Fibroblast of pulmonary artery (primary cell): ENCODE results near the gene GMPPA.

ENCODE experiments used
- DNase-seq: peaks from one replicate; pipeline ENCODE4 v3.0.0-alpha.2; 2010; ENCODE audit warnings: low read depth
- H3K4me3 ChIP-seq: replicated peaks from 2 replicates; pipeline ENCODE4 v1.5.1; 2011; ENCODE audit warnings: low read depth, mild to moderate bottlenecking, control low read depth, low read length, moderate library complexity
- CTCF ChIP-seq: IDR thresholded peaks from 2 replicates; pipeline ENCODE4 v1.5.1; 2011; ENCODE audit warnings: mild to moderate bottlenecking, control low read depth, low read length, inconsistent platforms; ENCODE audit errors: missing control alignments

The GMPPA gene

GRCh38 chr2:219552382-219553167 is 53.9 kb downstream of the GMPPA start:
- peak overlapping the region; percentile 62 for H3K4me3 ChIP-seq
- DNase-seq, result peak; percentile 74
- no peak for TF ChIP-seq CTCF

- no peak for TF ChIP-seq CTCF
- H3K4me3 ChIP-seq, result peak overlapping the region; percentile 62
- no peak for DNase-seq
Observed at GRCh38 chr2:219553168-219553417, 54.4 kb downstream of the GMPPA start.

GRCh38 chr2:219553463-219553963 is 54.8 kb downstream of the GMPPA start:
- TF ChIP-seq CTCF, result no peak
- H3K4me3 ChIP-seq, result no peak overlapping the region
- DNase-seq, result no peak

- DNase-seq, result no peak
- H3K4me3 ChIP-seq, result no peak overlapping the region
- TF ChIP-seq CTCF, result no peak
Observed at GRCh38 chr2:219554350-219554749, 55.7 kb downstream of the GMPPA start.

GRCh38 chr2:219555956-219556355 is 57.3 kb downstream of the GMPPA start:
- no peak overlapping the region for H3K4me3 ChIP-seq
- no peak for DNase-seq
- no peak for TF ChIP-seq CTCF

- DNase-seq, result no peak
Observed at GRCh38 chr2:219556413-219556812, 57.7 kb downstream of the GMPPA start.

More at GRCh38 chr2:219556413-219556812, 57.7 kb downstream of the GMPPA start:
- H3K4me3 ChIP-seq, result no peak overlapping the region
- no peak for TF ChIP-seq CTCF
